HG03108 (cell line): ENCODE results near the gene MYOCOS.
"Not testable (repeated sequence)": the region's sequence is repeated elsewhere in the genome, so short reads cannot be mapped to it uniquely, and the experiment has no call there.

Experiments
- ATAC-seq: cut with Tn5 transposase; IDR thresholded peaks from one replicate; pipeline ENCODE4 v1.9.1; 2021; ENCODE audit warnings: moderate library complexity; ENCODE audit not compliant: unreplicated experiment

Gene MYOCOS

DNA sequence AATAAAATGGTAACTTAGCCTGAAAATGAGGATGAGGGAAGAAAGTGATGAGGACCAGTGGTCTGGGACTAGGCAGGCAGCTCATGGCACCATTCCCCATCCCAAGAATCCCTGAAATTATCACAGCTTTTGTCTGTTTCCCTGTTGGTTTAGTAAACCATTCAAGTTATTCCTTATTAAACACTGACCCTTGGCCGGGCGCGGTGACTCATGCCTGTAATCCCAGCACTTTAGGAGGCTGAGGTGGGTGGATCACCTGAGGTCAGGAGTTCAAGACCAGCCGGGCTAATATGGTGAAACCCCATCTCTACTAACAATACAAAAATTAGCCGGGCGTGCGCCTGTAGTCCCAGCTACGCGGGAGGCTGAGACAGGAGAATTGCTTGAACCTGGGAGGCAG lies 34.2 kb downstream of the MYOCOS start:
- ATAC-seq: not testable (repeated sequence)

DNA sequence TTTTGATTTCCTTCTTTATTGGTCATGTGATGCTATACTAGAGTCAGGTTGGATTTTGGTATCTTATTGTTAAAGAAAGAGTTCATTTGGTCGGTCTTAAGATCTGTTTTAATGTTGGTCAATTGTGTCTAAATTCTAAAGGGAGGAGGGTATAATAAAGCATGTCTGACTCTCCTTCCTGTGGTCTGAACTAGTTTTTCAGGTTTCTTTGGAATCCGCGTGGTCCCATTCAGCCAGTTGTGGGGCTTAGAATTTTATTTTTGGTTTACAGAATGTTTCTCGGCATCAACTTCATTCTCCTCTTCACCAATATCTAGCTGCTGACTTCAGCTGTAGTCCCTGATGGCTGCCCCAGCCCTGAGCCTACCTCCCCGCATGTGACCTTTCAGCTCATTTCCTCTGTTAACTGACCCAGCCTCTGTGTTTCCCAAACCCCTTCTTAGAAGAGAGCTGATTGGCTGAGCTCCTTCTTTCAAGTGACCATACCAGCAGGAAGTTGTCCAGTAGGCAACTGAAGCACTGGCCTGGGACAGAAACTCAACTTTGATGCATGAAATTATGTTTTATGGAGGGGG lies 39.1 kb downstream of the MYOCOS start:
- no peak for ATAC-seq

DNA sequence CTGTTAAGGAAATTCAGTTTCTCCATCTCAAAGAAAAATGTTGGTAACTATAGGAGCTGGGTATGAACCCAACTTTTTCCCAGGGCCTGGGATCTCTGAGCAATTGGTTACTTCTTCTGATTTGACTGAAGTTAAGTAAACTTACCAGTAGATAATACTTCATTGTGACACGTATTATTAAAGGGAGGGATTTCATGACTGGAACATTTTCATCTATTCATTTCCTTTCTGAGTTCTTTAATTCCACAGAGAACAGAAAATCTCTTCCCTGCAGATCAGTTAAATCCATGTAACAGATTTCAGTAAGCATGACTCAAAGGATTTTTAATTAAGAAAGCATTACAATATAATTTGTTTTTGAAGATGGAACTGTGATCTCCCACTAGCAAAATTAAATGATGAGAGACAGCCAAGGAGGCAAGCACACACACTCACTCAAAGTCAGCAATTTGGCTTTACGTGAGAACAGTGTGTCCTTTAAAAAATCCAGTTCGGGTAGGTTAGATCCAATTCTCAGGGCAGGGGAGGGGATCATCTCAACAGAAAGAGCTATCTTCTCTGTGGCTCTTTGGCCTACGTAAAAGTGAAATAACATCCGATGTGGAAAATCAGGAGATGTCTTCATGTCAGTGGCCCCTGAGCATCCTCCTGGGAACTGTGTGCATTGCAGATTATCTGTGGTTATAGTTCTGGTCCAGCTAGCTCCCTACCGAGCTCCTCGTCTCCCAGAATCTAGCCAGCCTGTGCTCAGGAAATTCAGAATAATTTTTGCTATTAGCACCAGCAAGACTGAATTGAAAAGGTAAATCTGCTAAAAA lies 41.2 kb downstream of the MYOCOS start:
- no peak for ATAC-seq

DNA sequence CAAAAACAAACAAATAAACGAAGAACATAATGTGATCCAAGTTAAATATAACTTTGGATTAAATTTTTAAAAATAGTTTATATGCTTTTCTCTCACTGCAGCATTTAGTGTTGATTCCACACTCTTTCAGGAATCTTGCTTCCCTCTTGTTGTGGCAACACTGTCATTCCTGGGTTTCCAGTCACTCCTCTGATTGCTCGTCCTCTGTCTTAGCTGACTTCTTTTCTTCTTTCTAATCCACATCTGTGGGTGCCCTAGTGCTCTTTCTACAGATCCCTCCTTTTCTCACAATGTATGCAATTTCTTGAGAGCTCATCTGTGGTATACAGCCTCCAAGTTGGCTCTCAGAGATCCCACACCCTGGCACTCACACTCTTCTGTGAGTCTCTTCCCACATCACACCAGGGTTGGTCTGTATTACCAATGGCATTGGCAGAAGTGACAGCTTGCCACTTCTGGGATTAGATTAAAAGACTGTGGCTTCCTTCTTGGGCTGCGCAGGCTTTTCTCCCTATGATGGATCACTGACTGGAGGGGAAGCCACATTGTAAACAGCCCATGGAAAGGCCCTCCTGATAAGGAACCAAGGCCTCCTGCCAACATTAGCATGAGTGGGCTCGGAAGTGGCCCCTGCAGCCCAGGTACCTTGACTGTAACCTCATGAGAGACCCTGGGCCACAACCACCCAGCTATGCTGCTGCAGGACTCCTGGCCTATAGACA lies 42.0 kb downstream of the MYOCOS start:
- ATAC-seq: no peak

DNA sequence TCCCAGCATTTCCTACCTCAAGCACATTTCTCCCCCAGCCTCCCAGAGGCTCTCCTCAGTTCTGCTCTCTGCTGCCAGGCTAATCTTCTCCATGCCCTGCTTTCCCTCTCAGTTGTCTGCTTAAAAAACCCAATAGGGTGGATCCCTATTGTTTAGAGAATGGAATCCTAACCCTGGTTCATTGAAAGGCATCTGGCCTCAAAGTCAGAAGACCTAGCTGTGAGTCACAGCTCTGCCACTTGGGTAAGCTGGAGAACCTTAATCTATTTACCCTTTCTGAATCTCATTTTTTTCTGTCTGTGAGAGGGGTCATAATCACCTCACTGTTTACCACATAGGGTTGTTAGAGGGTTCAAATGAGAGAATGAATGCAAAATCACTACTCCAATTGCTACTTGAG lies 42.9 kb downstream of the MYOCOS start:
- ATAC-seq: no peak

DNA sequence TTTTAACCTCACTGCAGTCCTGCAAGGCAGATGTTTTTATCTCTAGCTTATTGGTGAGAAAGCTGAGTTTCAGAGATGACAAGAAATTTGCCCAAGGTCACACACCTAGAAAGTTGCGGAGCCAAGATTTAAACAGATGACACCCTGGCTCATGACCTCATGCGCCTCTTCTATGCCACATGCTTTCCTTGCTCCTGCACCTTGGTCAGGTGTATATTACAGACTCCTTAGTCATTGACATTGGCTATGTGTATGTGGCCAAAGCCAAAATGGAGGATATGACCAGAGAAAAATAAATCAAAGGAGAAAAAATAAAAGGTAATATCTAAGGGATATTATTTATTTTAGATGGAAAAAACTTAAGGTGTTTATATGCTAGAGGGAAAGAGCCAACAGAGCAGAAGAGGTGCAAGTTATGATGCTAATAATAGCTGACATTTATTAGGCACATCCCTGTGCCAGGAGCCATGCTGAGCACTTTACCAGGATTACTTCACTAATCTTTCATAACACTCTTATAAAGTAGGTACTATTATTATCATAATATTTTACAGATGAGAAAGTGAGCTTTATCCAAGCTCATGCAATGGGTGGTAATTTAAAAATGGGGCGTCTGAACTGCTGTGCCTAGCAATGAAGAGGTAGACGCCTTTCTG lies 44.2 kb downstream of the MYOCOS start:
- ATAC-seq: no peak

DNA sequence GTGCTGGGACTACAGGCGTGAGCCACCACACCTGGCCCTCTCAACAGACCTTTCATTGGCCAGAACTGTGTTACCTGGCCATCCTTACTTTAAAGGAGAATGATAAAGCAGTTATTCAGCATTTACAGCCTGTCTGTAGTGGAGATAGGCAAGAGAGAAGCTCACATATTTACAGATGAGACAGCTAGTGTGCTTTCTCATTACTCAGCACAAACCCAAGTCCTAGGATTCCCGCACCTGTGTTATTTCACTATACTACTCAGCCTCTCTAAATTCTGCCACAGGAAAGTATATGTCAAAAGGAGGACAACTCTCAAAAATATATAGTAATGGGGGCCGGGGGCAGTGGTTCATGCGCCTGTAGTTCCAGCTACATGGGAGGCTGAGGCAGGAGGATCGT lies 46.3 kb downstream of the MYOCOS start:
- no peak for ATAC-seq

DNA sequence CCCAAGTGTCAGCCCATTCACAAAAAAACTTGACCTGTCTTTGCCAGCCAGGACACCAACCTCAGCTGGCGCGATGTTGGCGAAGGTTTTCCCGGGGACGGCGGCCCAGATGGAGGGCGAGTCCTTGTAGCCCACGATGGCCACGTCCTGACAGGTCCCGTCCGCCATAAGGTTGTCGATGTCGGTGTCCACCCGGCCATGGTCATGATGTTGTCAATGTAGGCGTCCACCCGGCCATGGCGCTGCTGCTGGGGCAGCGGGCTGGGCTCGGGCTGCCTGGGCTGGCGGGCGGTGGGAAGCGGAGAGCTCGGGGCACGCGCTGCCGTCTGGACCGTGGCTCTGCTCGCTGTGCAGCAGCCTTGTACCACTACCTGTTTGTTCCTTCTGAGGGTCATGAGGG lies 48.7 kb downstream of the MYOCOS start:
- no peak for ATAC-seq

DNA sequence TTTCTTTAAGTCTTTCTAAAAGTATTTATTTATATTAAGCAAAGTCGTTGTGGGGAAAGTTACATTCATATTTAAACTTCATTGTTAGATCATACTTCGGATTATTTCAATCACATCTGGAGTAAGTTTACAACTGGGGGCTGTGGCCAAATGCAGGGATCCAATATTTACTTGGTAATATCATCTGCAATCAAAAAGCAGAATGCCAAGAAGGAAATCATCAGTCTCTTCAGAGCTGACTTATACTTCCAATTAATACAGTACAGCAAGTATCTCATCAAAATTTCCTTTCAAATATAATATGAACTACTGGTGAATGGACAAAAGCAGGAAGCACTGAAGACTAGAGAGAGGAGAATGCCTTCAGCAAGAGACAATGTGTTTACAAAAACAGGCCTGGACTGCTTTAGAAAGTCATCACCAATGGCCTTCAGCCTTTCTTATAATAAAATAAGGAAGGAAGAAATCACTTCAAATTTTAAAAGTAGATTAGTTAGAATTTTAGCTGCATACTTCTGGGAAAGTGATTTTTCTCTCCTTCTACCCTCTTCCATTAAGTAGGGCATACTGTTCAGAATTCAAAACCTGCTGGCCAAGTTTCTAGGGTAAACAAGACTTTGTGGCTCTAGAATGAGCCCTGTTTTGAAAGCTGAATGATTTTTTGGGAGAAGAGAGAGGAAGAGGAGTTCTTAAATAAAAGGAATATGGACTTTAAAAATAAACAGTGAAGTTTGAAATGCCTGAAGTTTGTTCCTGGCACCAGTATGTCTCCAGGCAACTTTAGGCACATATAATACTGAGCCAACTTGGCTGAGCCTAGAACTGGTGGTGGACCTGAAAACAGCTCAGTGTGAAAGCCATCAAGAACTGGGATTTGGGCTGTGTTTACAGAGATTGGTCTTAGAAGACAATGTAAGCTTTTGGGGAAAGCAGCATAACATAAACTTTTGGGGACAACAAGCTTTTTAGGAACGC lies 52.7 kb downstream of the MYOCOS start:
- no peak for ATAC-seq
